Stimulated activated CD8-positive, alpha-beta memory T cell treated with anti-CD3 and anti-CD28 coated beads, Interleukin-12 subunit alpha, Interleukin-12 subunit beta, amount 100 ng/mL, for 4 hours (primary cell): ENCODE data around the gene DDX52.
"Not testable (repeated sequence)": the region's sequence is repeated elsewhere in the genome, so short reads cannot be mapped to it uniquely, and the experiment has no call there.

Source experiments
- DNase-seq: peaks from one replicate; pipeline ENCODE4 v3.0.0-alpha.2; 2020; ENCODE audit warnings: low read depth

The DDX52 gene

GRCh38 chr17:37643118-37643766, at the start of gene DDX52:
TSS of gene DDX52 (minus strand) at chr17:37643446. CDS start at chr17:37643420, 26 bp downstream.
- DNase-seq = peak; percentile 79

GRCh38 chr17:37691807-37692206, 48.6 kb upstream of the DDX52 start:
- no peak for DNase-seq

DNA sequence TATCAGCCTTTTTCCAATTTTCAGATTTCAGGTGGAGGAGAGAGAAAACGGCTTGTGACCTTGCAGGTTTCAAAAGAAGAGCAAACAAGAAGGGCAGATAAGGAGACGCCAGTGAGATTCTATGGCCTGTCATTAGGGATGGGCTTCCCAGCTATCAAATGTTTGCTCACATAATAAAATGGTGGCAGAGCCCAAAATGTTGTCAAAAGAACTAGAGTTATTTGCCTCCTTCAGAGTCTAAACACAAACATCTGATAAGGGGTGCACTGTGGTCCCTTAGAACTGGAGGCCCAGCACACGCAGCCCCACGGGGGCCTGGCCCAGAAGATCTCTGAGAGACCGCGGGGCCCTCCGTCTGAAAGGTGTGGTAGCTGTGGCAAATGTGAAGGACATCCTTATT, 46.1 kb upstream of the DDX52 start:
- DNase-seq = no peak

- no peak for DNase-seq
These were observed 40.3 kb upstream of the DDX52 start for GRCh38 chr17:37683454-37683984.

DNA sequence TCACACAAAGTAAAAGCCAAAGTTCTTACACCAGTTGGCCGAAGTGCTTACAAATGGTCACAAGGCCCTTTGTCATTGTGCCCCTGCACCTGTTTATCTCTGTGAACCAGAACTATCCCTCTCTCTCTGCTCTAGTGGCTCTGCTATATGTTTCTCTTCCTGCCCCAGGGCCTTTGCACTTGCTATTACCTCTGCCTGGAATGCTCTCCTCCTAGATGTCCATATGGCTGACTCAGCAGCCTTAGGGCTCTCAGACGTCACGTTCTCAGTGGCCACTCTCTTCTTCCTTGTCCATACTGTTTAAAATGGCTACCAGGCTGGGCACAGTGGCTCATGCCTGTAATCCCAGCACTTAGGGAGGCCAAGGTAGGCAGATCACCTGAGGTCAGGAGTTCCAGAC, 38.8 kb upstream of the DDX52 start:
- no peak for DNase-seq

- not testable (repeated sequence) for DNase-seq
These were observed 36.7 kb upstream of the DDX52 start for GRCh38 chr17:37679995-37680394.

GRCh38 chr17:37678036-37678435, 34.8 kb upstream of the DDX52 start:
- no peak for DNase-seq

GRCh38 chr17:37677021-37677420, 33.8 kb upstream of the DDX52 start:
- DNase-seq = no peak

DNA sequence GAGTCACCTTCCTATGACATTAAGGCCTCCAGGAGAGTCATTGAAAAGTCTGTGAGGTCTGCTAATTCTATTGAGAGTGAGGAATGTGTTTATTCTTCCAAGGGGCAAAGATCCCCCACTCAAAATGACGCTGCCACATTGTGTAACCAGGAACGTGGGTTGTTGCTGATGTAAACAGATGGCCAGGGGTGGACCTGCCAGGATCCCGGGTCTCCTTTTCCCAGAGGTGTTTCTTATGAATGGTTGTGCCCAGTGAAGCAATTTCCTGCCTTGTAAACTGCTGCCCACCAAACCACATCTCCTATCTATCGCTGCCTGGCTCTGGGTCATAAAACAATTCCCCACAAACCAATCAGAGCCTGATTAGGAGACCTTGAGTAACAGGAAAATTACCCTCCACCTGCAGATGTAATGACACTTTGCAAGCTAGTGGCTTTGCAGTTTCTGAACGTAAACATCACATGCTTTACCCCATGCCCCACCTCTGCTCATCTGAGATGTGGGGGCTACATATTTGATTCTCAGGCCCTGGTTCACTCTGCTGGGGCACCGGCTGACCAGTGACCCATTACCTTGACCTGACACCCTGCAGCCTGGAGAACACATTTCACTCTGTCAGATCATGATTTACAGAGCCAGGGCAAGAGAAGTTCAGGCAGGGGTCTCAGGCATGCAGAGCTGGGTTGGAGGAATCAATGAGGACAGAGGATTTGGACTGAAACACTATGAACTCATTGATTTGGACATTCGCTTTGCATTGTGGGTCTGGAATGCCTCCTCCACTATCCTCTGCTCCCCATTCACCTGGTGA, 33.1 kb upstream of the DDX52 start:
- no peak for DNase-seq

DNA sequence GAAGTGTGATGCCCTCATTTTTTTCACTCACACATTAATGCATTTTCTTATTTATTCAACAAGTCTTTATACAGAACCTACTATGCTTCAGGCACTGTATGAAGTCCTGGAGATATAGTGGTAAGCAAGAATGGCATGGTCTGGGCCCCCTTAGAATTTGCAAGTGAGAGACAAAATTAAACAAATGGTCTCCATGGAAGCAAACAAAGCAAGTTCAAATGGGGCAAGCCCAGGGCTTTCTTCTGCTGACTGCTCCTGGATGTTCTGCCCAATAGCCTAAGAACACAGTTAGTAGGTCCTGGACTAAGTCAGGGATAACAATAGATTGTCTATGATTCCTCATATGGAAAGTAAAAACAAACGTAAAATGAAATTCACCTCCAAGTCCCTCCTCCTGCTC, 31.3 kb upstream of the DDX52 start:
- no peak for DNase-seq

- no peak for DNase-seq
These were observed 30.1 kb upstream of the DDX52 start for GRCh38 chr17:37673386-37673785.

GRCh38 chr17:37672548-37673078, 29.4 kb upstream of the DDX52 start:
- DNase-seq = no peak

DNA sequence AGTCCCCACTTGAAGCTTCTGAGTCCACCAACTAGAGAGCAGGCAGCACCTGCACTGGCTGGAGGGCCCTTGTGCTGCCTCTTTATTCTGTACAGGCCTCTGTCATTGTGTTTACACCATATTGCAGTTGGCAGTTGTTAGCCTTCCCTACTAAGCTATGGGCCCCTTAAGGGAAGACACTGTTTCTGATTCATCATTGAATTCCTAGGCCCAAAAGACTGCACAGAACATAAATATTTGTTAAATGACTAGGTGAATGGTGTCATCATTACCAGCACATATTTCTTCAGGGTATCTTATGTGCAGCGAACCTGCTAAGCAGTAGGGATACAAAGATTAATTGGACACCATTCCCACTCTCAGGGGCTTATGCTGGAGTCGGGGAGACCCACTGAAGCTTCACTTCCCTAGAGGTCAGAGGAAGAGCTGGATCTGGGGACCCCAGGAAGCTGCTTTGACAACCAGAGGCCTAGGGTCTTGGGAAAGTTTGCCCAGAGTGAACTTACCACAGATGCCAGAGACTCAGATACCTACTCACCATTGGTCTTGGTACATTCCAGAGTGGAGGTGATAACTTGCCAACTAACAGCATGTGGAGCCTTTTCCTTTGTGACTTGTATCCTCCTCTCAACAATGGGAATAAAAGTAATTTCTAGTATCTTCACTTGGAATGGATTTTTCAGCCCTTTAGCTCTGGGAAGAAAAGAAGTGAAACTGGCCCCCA, 28.7 kb upstream of the DDX52 start:
- no peak for DNase-seq

GRCh38 chr17:37671028-37671823, 28.0 kb upstream of the DDX52 start:
- DNase-seq = no peak

DNA sequence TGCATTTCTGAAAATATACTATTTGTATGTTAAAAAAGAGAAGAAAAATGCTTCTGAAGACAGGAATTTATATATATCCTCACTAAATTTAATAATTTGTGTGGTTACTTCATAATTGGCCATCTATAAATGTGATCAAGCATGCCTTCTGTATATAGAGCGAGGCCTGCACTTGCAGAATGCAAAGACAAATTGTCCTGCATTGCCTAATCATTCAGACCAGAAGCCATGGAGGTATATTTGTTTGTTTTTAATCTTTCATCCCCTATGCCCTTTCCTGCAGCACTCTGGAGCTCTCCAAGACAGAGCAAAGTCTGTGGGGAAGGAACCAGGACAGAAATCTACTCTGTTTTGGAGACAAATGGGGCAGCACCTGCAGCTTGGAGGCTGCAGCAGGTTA, 23.8 kb upstream of the DDX52 start:
- DNase-seq = no peak

DNA sequence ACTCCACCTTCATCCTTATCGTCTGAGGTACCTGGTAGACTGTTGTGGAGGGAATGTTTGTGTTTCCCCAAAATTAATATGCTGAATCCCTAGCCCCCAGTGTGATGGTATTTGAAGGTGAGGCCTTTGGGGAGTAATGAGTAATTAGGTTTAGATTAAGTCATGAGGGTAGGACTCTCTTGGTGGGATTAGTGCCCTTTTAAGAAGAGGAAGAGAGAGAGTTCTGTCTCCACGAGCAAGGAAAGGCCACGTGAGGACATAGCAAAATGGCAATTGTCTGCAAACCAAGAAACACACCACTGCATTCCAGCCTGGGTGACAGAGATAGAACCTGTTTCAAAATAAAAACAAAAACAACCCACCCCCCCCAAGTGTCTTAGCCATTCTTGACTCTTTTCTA, 21.0 kb upstream of the DDX52 start:
- no peak for DNase-seq

DNA sequence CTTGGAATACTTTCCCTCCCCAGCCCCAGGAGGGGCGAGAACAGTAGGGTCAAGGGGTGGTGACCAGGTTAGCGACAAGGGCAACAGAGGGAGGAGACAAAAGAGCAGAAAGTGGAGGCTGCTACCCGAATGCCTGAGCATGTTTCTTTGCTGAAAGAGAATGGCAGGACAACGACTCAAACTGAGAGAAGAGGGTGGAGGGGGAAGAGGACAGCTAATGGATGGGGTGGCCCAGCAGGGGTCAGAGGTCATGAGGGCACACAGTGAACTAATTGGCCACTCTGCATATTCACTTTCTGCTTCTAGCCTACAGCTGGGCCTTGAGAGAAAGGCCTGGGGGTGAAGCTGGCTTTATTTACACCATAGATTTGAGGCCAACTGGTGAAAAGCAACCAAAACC, 19.1 kb upstream of the DDX52 start:
- DNase-seq = no peak

DNA sequence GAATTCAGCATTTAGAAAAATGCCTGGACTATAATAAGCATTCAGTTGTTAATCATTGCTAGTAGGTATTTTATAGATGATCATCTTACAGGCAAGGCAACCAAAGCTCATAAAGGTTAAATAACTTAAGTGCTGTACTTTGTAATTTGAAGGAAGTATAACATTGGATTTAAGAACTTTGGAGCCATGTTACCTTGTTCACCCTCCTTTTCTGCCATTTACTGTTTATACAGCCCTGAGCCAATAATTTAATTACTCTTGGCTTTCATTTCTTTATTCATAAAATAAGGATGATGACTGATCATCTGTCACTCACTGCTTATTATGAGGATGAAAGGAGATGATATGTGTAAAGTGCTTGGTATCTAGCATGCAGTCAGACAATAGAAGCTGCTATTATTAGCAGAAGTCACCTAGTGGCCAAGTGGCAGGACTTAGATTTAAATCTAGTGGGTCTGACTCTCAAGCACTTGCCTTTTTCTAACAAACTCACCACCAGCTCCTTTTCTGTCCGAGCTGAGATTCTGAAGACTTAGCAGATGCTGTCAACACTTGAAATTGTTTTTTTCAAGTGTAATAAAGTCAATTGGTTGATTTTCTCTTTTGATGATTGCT, 18.3 kb upstream of the DDX52 start:
- no peak for DNase-seq

DNA sequence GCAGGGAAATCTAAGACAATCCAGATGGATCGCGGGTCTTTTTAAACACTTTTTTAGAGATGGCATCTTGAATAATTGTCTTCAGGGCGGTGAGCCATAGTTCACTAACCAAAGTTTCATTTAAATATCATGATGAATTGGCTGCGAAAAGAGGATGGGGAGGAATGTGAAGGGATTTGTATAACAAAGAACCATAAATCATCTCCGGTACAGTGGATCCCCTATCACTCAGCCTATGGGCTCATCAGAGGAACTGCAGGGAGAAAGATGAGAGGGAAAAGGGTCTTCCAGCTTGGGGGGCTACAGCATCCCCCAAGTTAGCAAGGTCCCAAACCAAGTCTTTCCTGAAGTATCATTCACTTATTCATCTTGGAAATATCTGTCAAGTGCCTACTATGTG, 16.7 kb upstream of the DDX52 start:
- no peak for DNase-seq

GRCh38 chr17:37657202-37657601, 14.0 kb upstream of the DDX52 start:
- DNase-seq = no peak

DNA sequence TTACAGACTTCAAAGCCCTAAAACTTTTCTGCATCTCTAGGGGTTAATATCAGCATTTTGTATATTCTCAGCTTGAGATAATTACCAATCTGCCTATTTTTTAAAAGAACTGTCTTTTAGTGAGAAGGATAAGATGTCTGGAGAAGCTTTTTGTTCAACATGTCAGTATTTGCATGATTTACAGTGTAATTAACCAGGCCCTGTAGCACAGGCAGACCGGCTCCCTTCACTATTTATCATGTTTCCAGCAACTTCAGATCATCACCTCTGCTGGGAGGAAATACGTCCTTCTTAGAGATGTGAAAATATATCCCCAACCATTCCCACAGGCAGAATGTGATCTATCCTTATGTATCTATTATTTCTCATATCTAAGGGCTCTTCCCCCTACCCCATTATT, 8.6 kb upstream of the DDX52 start:
- DNase-seq = no peak
